Lung microvascular endothelial cell (primary cell): Measurements from ENCODE around the gene TNKS1BP1. TPM values are rescaled to one million over a fixed set of nuclear protein-coding genes. Genes with fewer than 3 reads are reported as not detected.

Source experiments
- DNase-seq, 2 donors: peaks; one replicate each; pipeline versions ENCODE4 v3.0.0 to v3.0.0-alpha.2; 2010; ENCODE audit warnings: low read depth in 2 of 2
- total RNA-seq: library from RNA; depleted of rRNA; stranded (reverse); fragments of >200 nt; gene quantifications from 2 replicates; pipeline ENCODE4 v1.2.1, GENCODE V29; 2014

TNKS1BP1 gene
- total RNA-seq, 1 donor from 2014 or later = 44.6 TPM

GRCh38 chr11:57332694-57333440, 8.1 kb upstream of the TNKS1BP1 start:
- DNase-seq = no peak

GRCh38 chr11:57331720-57332119, 7.0 kb upstream of the TNKS1BP1 start:
- no peak for DNase-seq

- no peak for DNase-seq
Measured at GRCh38 chr11:57330029-57330428, 5.3 kb upstream of the TNKS1BP1 start.

- no peak for DNase-seq
Measured at GRCh38 chr11:57327721-57328120, 3.0 kb upstream of the TNKS1BP1 start.

- DNase-seq = peak; percentile 80 to 81
Measured at GRCh38 chr11:57325735-57326048, 940 bp upstream of the TNKS1BP1 start.

GRCh38 chr11:57324154-57324885, 432 bp downstream of the TNKS1BP1 start:
- peak; percentile 46 to 50 for DNase-seq

GRCh38 chr11:57323855-57324153, 948 bp downstream of the TNKS1BP1 start:
- DNase-seq = no peak

- peak in 1 of 2 donors; percentile 35 for DNase-seq
Measured at GRCh38 chr11:57323167-57323854, 1.4 kb downstream of the TNKS1BP1 start.

- DNase-seq = peak; percentile 85 to 96
Measured at GRCh38 chr11:57322256-57323166, 2.2 kb downstream of the TNKS1BP1 start.

- DNase-seq = no peak
Measured at GRCh38 chr11:57321388-57322255, 3.1 kb downstream of the TNKS1BP1 start.

- DNase-seq = no peak
Measured at GRCh38 chr11:57320719-57321387, 3.9 kb downstream of the TNKS1BP1 start.

GRCh38 chr11:57320067-57320718, 4.6 kb downstream of the TNKS1BP1 start:
- no peak for DNase-seq

GRCh38 chr11:57318178-57318577, 6.6 kb downstream of the TNKS1BP1 start:
- DNase-seq = peak in 1 of 2 donors; percentile 61

GRCh38 chr11:57316017-57316416, 8.7 kb downstream of the TNKS1BP1 start:
- DNase-seq = no peak

GRCh38 chr11:57315491-57315890, 9.3 kb downstream of the TNKS1BP1 start:
- DNase-seq = peak; percentile 56 to 72

- no peak for DNase-seq
Measured at GRCh38 chr11:57314221-57314973, 10.4 kb downstream of the TNKS1BP1 start.

- DNase-seq = no peak
Measured at GRCh38 chr11:57313788-57314135, 11.0 kb downstream of the TNKS1BP1 start.

GRCh38 chr11:57313071-57313787, 11.5 kb downstream of the TNKS1BP1 start:
- no peak for DNase-seq
